Adrenal gland (tissue), 5 donors: ENCODE data around the gene PITRM1.
"Not testable (repeated sequence)": the region's sequence is repeated elsewhere in the genome, so short reads cannot be mapped to it uniquely, and the experiment has no call there.

ENCODE experiments used
- POLR2A ChIP-seq, 2 donors: fragments of 450-650 bp; IDR thresholded peaks; one replicate each; pipeline ENCODE4 v1.6.1; 2017; ENCODE audit warnings: antibody characterized with exemption in 2 of 2, mild to moderate bottlenecking in 2 of 2, moderate library complexity in 1 of 2
- TF ChIP-seq, protein P1 (sequence below), 6 experiments: fragments of 450-650 bp in 4 of 6; fragments of 200-600 bp in 2 of 6; sonication (generic) in 1 of 6; IDR thresholded peaks; 1 replicate in 5 of 6; 2 replicates in 1 of 6; pipeline versions ENCODE4 v1.5.1 to v1.8.0; 2016 to 2021; ENCODE audit warnings: antibody characterized with exemption in 6 of 6, mild to moderate bottlenecking in 2 of 6, moderate library complexity in 1 of 6
- donor health status: DM: no; HTN: no; CAD: no.

- TF ChIP-seq, protein P1, sequence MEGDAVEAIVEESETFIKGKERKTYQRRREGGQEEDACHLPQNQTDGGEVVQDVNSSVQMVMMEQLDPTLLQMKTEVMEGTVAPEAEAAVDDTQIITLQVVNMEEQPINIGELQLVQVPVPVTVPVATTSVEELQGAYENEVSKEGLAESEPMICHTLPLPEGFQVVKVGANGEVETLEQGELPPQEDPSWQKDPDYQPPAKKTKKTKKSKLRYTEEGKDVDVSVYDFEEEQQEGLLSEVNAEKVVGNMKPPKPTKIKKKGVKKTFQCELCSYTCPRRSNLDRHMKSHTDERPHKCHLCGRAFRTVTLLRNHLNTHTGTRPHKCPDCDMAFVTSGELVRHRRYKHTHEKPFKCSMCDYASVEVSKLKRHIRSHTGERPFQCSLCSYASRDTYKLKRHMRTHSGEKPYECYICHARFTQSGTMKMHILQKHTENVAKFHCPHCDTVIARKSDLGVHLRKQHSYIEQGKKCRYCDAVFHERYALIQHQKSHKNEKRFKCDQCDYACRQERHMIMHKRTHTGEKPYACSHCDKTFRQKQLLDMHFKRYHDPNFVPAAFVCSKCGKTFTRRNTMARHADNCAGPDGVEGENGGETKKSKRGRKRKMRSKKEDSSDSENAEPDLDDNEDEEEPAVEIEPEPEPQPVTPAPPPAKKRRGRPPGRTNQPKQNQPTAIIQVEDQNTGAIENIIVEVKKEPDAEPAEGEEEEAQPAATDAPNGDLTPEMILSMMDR (IDR thresholded peaks at IDR 0.05) = not testable (repeated sequence)
- TF ChIP-seq POLR2A (IDR thresholded peaks at IDR 0.05) = not testable (repeated sequence)
These were observed 14.6 kb upstream of the PITRM1 start for GRCh38 chr10:3187229-3187628.
